ENCODE results near the gene PILRA.

- no peak for TF ChIP-seq POLR2A (IDR thresholded peaks at IDR 0.05)
- TF ChIP-seq CTCF (IDR thresholded peaks at IDR 0.05), result no peak
- TF ChIP-seq POLR2AphosphoS5 (IDR thresholded peaks at IDR 0.05), result no peak
Measured at GRCh38 chr7:100418930-100419659, 45.8 kb downstream of the PILRA start.

Measured in stomach (tissue), 4 donors.